LNCaP clone FGC (cell line): ENCODE data around the gene PC.
A peak's percentile ranks its signal among the peaks of the same experiment; 100 is the strongest.

Experiments
- DNase-seq: peaks from one replicate; pipeline ENCODE4 v3.0.0-alpha.2; 2011; ENCODE audit warnings: low read depth
- H3K4me3 ChIP-seq: 2 replicates; pipeline ENCODE4 v1.5.1; 2011; ENCODE audit warnings: mild to moderate bottlenecking, low read depth, low read length, control low read depth
- CTCF ChIP-seq: IDR thresholded peaks from 2 replicates; pipeline ENCODE4 v1.5.1; 2012; ENCODE audit warnings: mild to moderate bottlenecking; ENCODE audit not compliant: control insufficient read depth, insufficient read depth; ENCODE audit errors: extremely low read depth

PC gene

GRCh38 chr11:66953081-66953833 is 4.9 kb downstream of the PC start:
- no peak overlapping the region for H3K4me3 ChIP-seq
- TF ChIP-seq CTCF: no peak
- peak; percentile 78 for DNase-seq

GRCh38 chr11:66951927-66952337 is 6.3 kb downstream of the PC start:
- H3K4me3 ChIP-seq: no peak overlapping the region
- TF ChIP-seq CTCF: no peak
- no peak for DNase-seq

- TF ChIP-seq CTCF: no peak
- H3K4me3 ChIP-seq: no peak overlapping the region
- no peak for DNase-seq
Observed at GRCh38 chr11:66951135-66951534, 7.0 kb downstream of the PC start.

- TF ChIP-seq CTCF: no peak
- DNase-seq: peak; percentile 78
Observed at GRCh38 chr11:66950112-66950535, 8.1 kb downstream of the PC start.

GRCh38 chr11:66938582-66939135 is 19.5 kb downstream of the PC start:
- no peak for DNase-seq
- TF ChIP-seq CTCF: no peak
- H3K4me3 ChIP-seq: no peak overlapping the region

More at GRCh38 chr11:66950112-66950535, 8.1 kb downstream of the PC start:
- no peak overlapping the region for H3K4me3 ChIP-seq

- no peak for DNase-seq
- H3K4me3 ChIP-seq: no peak overlapping the region
- TF ChIP-seq CTCF: no peak
Observed at GRCh38 chr11:66937193-66937733, 20.9 kb downstream of the PC start.
